Stimulated activated CD4-positive, alpha-beta T cell treated with anti-CD3 and anti-CD28 coated beads, TNF-alpha, amount 100 ng/mL, for 1 hour (primary cell): ENCODE results near the gene IFNA21.
A peak's percentile ranks its signal among the peaks of the same experiment; 100 is the strongest.
"Not testable (repeated sequence)": the region's sequence is repeated elsewhere in the genome, so short reads cannot be mapped to it uniquely, and the experiment has no call there.

ENCODE experiments used
- DNase-seq, 3 donors: peaks; one replicate each; pipeline ENCODE4 v3.0.0-alpha.2; 2020; ENCODE audit warnings: low read depth in 3 of 3, low spot score in 1 of 3

IFNA21 gene

DNA sequence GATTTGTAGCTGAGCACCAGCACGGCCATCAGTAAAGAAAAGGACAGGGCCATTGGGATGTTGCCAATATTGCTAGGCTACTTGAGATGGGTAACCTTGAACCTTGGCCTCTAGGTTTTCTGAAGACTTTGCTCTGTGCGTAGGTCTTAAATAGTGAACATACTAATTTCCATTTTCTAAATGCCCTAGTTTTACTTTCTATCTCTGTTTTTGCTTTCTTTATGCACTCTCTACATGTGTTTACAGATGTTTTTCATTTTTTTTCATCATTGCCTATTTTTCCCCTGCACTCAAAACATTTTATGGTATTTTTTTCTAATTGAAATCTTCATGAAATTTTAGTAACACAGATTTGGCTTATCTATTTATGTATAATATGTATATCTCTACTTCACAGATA, at the start of gene IFNA21:
IFNA21 (minus strand) TSS at position 101 of the 400 bp plus-strand sequence; CDS start at position 53, 48 bp downstream.
- not testable (repeated sequence) for DNase-seq

DNA sequence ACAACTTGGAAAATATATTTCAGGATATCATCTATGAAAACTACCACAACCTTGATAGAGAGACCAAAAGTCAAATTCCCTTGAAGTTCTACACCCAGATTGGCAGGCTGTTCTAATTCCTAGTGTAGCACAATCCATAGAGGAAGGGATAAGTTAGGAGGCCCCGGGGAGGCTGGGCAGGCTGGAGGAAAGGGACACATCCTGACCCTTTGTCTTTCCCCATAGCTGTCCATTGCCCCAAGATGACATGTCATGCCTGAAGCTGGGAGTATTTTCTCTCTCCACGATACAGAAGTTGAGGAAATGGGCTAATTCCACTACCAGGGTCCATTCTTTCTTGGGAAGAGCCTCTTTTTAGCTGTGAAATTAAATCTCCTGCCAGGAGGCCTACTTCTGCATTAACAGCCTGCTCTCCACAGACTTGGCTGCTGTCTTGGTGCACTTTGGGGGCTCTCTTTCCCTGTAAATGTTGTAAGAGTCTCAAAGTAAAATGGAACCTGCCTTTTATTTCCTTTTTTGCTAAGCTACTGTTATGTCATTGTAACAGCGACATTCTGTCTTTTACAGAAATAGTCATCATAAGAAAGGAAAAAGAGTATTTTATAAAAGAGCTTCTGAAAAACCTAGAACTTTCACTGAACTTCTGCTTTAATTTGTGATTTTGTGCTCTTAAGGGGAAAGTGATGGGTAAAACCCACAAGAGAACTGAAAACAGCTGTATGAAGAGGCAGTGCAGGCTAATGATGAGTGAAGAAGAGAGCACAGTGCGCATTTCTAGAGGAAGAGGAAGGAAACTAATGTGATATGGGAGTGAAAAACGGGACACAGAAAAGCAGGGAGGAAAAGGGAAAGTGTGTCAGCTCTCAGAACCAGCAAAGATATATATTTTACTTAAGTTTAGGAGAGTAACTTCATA, 47.2 kb upstream of the IFNA21 start:
- not testable (repeated sequence) for DNase-seq

DNA sequence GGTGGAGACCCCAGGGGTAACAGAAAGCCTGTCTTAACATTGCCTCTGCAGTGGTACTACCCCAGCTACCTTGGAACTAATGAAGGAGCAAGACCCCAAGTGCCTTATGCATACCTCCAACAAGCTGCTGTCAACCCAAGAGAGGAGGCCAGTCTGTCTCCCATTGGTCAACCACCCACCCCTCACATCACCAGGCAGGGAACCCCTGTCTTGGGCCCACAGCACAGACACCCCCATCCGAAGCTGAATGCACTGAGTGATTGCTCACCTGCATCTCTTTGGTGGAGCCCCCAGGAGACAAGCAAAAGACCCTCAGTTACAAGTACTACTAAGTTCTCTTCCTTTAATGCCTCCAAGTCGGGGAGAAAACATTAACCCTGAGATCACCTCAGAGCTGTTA, 45.7 kb upstream of the IFNA21 start:
- not testable (repeated sequence) for DNase-seq

DNA sequence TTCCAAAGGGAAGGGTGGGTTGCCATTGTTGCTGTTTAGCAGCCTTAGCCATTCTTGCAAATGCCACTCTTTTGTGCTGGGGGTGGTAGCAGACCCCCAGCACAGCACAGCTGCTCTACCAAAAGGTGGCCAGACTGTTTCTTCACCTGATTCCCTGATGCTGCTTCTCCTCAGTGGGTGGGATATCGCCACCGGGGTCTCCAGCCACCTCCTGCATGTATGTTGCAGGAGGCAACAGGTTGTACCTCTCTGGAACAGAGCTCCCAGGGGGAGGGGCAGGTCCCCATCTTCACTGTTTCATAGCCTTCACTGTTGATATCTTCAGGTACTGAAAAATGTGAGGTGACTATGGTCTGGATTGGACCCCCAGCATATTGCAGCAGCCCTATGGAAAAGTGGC, 44.3 kb upstream of the IFNA21 start:
- not testable (repeated sequence) for DNase-seq

DNA sequence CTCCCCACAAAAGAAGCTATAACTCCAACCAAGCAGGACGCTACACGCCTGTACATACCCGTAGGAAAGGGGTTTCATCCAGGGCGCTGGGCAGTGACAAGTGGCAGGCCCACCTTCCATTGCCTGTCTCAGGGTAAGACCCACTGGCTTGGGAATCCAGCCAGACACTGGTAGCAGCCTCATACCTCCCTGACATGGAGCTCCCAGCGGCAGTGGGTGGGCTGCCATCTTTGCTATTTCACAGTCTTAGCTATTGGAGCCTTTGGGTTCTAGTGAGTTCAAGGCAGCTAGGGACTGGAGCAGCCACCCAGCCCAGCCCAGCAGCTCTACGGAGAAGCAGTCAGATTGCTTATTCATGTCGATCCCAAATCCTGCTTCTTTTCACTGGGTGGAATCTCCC, 43.9 kb upstream of the IFNA21 start:
- no peak for DNase-seq

DNA sequence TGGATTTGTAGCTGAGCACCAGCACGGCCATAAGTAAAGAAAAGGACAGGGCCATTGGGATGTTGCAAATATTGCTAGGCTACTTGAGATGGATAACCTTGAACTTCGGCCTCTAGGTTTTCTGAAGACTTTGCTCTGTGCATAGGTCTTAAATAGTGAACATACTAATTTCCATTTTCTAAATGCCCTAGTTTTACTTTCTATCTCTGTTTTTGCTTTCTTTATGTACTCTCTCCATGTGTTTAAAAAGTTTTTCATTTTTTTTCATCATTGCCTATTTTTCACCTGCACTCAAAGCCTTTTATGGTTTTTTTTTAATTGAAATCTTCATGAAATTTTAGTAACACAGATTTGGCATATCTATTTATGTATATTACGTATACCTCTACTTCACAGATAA, 40.6 kb upstream of the IFNA21 start, which contains the start of gene IFNA10:
IFNA10 (minus strand) TSS at position 101 of the 400 bp plus-strand sequence; CDS start at position 55, 46 bp downstream.
- not testable (repeated sequence) for DNase-seq

DNA sequence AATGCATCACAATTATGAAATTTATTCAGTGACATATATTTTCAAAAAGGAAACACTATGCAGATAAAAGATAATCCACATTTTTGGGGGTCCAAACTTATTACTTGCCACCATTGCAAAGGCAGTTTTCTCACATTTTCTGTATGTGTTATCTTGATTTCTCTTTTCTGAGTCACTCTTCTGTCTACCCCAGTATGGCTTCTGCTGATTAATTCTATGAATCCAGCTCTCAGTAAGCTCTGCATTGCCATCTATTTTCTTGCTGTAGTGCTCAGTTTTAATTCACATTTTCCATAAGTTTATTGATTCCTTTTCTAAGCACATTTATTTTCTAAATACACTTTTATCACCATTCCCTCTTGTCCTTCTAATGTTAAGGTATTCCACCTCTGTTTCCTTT, 38.7 kb upstream of the IFNA21 start:
- DNase-seq = no peak

DNA sequence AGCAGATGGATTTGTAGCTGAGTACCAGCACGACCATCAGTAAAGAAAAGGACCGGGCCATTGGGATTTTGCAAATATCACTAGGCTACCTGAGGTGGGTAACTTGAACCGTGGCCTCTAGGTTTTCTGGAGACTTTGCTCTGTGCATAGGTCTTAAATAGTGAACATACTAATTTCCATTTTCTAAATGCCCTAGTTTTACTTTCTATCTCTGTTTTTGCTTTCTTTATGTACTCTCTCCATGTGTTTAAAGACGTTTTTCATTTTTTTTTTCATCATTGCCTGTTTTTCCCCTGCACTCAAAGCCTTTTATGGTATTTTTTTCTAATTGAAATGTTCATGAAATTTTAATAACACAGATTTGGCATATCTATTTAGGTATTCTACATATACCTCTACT, 35.6 kb upstream of the IFNA21 start, which contains the start of gene IFNA7:
IFNA7 (minus strand) TSS at position 101 of the 400 bp plus-strand sequence; CDS start at position 61, 40 bp downstream.
- not testable (repeated sequence) for DNase-seq

DNA sequence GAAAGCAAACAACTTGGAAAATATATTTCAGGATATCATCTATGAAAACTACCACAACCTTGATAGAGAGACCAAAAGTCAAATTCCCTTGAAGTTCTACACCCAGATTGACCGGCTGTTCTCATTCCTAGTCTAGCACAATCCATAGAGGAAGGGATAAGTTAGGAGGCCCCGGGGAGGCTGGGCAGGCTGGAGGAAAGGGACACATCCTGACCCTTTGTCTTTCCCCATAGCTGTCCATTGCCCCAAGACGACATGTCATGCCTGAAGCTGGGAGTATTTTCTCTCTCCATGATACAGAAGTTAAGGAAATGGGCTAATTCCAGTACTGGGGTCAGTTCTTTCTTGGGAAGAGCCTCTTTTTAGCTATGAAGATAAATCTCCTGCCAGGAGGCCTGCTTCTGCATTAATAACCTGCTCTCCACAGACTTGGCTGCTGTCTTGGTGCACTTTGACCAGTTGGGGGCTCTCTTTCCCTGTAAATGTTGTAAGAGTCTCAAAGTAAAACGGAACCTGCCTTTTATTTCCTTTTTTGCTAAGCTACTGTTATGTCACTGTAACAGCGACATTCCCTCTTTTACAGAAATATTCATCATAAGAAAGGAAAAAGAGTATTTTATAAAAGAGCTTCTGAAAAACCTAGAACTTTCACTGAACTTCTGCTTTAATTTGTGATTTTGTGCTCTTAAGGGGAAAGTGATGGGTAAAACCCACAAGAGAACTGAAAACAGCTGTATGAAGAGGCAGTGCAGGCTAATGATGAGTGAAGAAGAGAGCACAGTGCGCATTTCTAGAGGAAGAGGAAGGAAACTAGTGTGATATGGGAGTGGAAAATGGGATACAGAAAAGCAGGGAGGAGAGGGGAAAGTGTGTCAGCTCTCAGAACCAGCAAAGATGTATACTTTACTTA, 28.7 kb upstream of the IFNA21 start:
- DNase-seq = peak in 1 of 3 donors; percentile 15

DNA sequence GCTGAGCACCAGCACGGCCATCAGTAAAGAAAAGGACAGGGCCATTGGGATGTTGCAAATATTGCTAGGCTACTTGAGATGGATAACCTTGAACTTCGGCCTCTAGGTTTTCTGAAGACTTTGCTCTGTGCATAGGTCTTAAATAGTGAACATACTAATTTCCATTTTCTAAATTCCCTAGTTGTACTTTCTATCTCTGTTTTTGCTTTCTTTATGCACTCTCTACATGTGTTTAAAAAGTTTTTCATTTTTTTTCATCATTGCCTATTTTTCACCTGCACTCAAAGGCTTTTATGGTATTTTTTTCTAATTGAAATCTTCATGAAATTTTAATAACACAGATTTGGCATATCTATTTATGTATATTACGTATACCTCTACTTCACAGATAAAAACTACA, 21.0 kb upstream of the IFNA21 start, which contains the start of gene IFNA4:
IFNA4 (minus strand) TSS at position 101 of the 400 bp plus-strand sequence; CDS start at position 45, 56 bp downstream.
- DNase-seq = not testable (repeated sequence)

DNA sequence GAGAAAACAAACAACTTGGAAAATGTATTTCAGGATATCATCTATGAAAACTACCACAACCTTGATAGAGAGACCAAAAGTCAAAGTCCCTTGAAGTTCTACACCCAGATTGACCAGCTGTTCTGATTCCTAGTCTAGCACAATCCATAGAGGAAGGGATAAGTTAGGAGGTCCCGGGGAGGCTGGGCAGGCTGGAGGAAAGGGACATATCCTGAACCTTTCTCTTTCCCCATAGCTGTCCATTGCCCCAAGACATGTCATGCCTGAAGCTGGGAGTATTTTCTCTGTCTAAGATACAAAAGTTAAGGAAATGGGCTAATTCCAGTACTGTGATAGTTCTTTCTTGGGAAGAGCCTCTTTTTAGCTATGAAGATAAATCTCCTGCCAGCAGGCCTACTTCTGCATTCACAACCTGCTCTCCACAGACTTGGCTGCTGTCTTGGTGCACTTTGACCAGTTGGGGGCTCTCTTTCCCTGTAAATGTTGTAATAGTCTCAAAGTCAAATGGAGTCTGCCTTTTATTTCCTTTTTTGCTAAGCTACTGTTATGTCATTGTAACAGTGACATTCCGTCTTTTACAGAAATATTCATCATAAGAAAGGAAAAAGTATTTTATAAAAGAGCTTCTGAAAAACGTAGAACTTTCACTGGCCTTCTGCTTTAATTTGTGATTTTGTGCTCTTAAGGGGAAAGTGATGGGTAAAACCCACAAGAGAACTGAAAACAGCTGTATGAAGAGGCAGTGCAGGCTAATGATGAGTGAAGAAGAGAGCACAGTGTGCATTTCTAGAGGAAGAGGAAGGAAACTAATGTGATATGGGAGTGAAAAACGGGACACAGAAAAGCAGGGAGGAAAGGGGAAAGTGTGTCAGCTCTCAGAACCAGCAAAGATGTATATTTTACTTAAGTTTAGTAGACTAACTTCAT, 16.6 kb upstream of the IFNA21 start:
- not testable (repeated sequence) for DNase-seq

DNA sequence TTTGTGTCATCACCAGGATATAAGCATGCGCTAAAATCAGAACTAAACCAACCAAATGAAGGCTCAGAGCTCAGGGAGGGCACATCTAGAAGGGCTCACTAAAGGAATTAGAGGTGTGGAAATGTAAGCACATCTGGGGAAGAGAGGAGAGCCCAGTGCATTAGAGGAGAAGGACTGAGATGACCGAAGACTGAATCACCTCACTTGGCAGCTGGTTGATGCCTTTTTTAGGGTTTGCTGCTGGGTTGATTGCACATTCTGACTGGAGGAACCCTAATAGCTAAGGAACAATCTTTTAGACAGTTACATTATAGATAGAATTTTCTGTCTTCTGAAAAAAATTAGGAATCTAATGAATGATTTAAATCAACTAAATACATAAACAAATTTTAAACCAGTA, 8.2 kb upstream of the IFNA21 start:
- DNase-seq = no peak

DNA sequence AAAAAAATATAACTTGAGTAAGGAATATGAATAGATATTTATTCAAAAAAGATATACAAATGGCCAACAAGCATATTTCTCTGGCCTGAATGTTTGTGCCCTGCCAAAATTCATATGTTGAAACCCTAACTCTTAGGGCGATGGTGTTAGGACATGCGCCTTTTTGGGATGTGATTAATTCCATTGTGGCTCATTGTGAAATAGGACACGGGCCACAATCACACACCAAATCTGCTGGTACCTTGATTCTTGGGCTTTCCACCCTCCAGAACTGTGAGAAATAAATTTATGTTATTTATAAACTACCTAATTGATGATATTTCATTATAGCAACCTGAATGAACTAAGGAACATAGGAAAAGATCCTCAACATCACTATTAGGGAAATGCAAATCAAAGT, 5.7 kb upstream of the IFNA21 start:
- DNase-seq = no peak

DNA sequence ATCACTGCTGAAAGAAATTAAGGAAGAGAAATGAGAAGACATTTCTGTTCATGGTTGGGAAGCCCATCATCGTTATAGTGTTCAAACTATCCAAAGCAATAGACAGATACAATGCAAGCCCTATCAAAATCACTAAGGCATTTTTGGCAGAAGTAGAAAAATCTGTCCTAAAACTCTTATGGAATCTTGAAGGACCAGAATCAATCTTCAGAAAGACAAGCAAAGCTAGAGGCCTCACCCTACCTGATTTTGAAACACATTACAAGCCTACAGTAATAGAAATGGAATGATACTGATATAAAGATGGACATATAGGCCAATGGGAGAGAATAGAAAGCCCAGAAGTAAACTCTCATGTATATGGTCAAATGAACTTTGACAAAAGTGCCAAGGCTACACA, 4.9 kb upstream of the IFNA21 start:
- no peak for DNase-seq

DNA sequence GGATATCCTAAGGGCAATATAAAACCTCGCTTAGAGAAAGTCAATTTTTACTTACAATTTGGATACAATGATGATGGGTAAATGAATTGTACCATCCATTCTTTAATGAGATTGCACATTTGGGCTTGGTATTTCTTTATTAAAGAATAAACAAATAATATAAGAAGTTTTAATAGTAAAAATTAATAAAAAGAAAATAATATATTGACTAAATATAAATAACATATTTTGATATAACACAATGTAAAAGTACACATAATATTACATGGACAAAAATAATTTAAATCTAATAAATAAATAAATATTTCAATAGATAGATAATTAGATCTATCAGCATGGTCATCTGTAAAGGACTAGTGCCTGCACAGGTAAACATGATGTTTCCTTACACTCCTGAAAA, 944 bp downstream of the IFNA21 start:
- DNase-seq = no peak

DNA sequence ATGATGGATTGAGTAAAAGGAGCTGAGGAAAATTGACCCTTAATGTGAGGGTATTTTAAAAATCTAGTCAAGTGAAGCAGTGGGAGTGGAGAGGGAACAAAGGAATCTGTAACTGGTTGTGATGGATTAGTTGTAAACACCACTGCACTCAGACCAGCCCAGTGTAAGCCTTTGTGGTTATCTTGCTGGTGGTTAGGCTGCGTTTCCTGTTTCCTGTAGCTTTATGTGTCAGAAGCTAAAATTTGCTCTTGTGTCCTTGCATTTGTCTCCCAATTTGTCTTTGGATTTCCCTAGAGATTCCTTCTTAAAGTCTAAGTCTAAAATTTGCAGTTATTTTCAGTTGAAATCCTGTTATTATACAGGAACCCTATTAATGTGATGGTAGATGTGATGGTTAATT, 6.3 kb downstream of the IFNA21 start:
- no peak for DNase-seq

DNA sequence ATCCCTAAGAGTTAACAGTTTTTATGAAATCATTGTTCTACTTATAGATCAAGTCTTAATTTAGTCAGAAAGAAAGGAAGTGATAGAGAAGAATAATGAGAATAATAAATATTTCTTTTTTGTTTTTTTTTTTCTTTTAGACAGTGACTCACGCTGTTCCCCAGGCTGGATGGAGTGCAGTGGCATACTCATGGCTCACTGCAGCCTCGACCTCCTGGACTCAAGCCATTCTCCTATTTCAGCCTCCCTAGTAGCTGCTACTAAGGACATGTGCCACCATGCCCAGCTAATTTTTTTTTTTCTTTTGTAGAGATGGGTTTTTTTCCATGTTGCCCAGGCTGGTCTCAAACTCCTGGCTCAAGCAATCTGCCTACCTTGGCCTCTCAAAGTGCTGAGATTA, 11.0 kb downstream of the IFNA21 start:
- DNase-seq = no peak

DNA sequence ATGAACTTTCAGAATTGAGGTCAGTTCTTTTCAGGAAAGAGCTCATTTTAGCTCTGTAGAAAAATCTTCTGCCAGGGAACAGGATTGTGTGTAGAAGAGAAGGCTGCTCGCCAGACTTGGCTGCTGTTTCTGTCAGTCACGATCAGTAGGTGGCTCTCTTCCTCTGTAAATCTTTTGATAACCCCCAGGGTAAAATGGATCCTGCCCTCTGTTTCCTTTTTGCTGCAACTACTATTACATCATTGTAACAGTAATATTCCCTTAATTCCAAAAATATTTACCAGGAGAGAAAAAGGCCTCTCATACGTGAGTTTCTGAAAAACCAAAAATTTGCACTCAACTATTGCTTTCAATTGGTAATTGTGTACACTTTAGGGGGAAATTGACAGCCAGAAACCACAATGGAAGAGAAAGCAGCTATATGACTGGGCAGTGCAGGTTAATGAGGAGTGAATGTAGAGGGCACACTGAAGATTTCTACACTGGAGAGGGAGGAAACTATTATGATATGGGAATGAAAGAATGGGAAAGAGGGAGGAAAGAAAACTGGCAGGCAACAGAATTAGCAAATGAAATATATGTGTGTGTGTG, 12.3 kb downstream of the IFNA21 start:
- no peak for DNase-seq

DNA sequence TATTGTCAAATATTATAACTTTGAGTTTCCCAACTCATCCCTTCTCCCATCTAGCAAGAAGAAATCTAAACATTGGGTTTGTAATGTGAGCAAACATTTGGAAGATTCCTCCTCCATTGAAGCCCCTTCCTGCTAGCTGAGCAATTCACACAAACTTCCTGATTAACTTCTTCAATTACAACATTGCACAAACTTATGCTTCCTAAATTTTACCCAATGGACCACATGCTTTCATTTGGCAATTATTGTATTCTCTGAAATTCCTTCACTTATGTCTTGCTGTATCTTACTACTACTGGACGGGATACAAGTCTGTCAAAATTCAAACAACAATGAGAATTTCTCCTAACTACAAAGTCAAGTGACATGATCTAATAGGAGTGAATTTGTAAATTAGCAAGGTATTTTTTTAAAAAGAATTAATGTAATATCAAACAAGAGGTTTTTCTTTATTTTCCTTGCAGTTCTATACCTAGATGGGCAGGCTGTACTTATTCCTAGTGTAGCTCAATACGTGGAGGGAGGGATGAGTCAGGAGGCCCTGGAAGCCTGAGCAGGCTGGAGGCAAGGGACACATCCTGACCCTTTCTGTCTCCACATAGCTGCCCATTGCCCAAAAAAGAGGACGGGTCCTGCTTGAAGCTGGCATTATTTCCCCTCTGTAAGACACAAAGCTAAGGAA, 13.0 kb downstream of the IFNA21 start:
- no peak for DNase-seq
